LoVo (cell line): ENCODE measurements around the gene ATOX1.
"Not testable (repeated sequence)": the region's sequence is repeated elsewhere in the genome, so short reads cannot be mapped to it uniquely, and the experiment has no call there.

Source experiments
- DNase-seq: peaks from one replicate; pipeline ENCODE4 v3.0.0-alpha.2; 2016; ENCODE audit warnings: low spot score

ATOX1 gene

GRCh38 chr5:151733358-151734063 is 24.9 kb downstream of the ATOX1 start:
- DNase-seq, result no peak

GRCh38 chr5:151730381-151730780 is 28.1 kb downstream of the ATOX1 start:
- DNase-seq, result no peak

- not testable (repeated sequence) for DNase-seq
Observed at GRCh38 chr5:151729597-151729996, 28.8 kb downstream of the ATOX1 start.

- DNase-seq, result no peak
Observed at GRCh38 chr5:151724360-151724759, 34.1 kb downstream of the ATOX1 start.

- no peak for DNase-seq
Observed at GRCh38 chr5:151722546-151722945, 35.9 kb downstream of the ATOX1 start.

- no peak for DNase-seq
Observed at GRCh38 chr5:151721812-151722391, 36.5 kb downstream of the ATOX1 start.

- no peak for DNase-seq
Observed at GRCh38 chr5:151721087-151721646, 37.3 kb downstream of the ATOX1 start.

- DNase-seq, result no peak
Observed at GRCh38 chr5:151720215-151720614, 38.2 kb downstream of the ATOX1 start.

- no peak for DNase-seq
Observed at GRCh38 chr5:151719228-151720000, 39.0 kb downstream of the ATOX1 start.

- DNase-seq, result no peak
Observed at GRCh38 chr5:151718646-151719045, 39.8 kb downstream of the ATOX1 start.

GRCh38 chr5:151718153-151718552 is 40.3 kb downstream of the ATOX1 start:
- no peak for DNase-seq

GRCh38 chr5:151717416-151717815 is 41.0 kb downstream of the ATOX1 start:
- DNase-seq, result no peak

GRCh38 chr5:151709109-151709735 is 49.2 kb downstream of the ATOX1 start:
- no peak for DNase-seq

GRCh38 chr5:151708126-151708525 is 50.3 kb downstream of the ATOX1 start:
- peak; percentile 66 for DNase-seq

GRCh38 chr5:151707567-151707966 is 50.9 kb downstream of the ATOX1 start:
- no peak for DNase-seq

- no peak for DNase-seq
Observed at GRCh38 chr5:151706906-151707305, 51.5 kb downstream of the ATOX1 start.

GRCh38 chr5:151703780-151704179 is 54.7 kb downstream of the ATOX1 start:
- no peak for DNase-seq

GRCh38 chr5:151703227-151703626 is 55.2 kb downstream of the ATOX1 start:
- DNase-seq, result no peak

- no peak for DNase-seq
Observed at GRCh38 chr5:151700820-151701219, 57.6 kb downstream of the ATOX1 start.

- no peak for DNase-seq
Observed at GRCh38 chr5:151700296-151700695, 58.1 kb downstream of the ATOX1 start.

GRCh38 chr5:151699071-151699901 is 59.1 kb downstream of the ATOX1 start:
- no peak for DNase-seq
